H1 (cell line): Measurements from ENCODE around the gene POLDIP2. TPM values are rescaled to one million over a fixed set of nuclear protein-coding genes. Genes with fewer than 3 reads are reported as not detected.
A peak's percentile ranks its signal among the peaks of the same experiment; 100 is the strongest.

Source experiments
- CTCF ChIA-PET: fragments of 300-600 bp; sonication (Branson Sonifier 250); formaldehyde crosslinking; loops from one replicate; lab custom pipeline; 2021; ENCODE audit not compliant: partially characterized antibody; lab: Charles Lee
- POLR2A ChIA-PET: fragments of 300-600 bp; sonication (Branson Sonifier 250); formaldehyde crosslinking; loops from one replicate; lab custom pipeline; 2021; ENCODE audit warnings: inconsistent platforms; ENCODE audit not compliant: partially characterized antibody; lab: Charles Lee
- DNase-seq, 2 experiments: peaks; one replicate each; pipeline versions ENCODE4 v3.0.0 to v3.0.0-alpha.2; 2010 to 2022; ENCODE audit warnings: low spot score in 2 of 2, low read depth in 1 of 2, mixed read lengths in 1 of 2
- FAIRE-seq: peaks from 2 replicates; lab custom pipeline; 2011; peaks lifted over from hg19 to GRCh38; lab: Jason Lieb, UNC
- H2AFZ ChIP-seq: 2 replicates; pipeline ENCODE4 v1.8.1; 2012; ENCODE audit warnings: low read length, inconsistent platforms
- H2AK5ac ChIP-seq: 2 replicates; pipeline ENCODE4 v1.6.1; 2013; ENCODE audit warnings: low read depth, low read length
- H2BK120ac ChIP-seq: replicated peaks from 2 replicates; pipeline ENCODE3; 2013; ENCODE audit warnings: low read depth, low read length, inconsistent platforms
- H2BK12ac ChIP-seq: 2 replicates; pipeline ENCODE4 v1.6.1; 2013; ENCODE audit warnings: low read depth, low read length
- H2BK15ac ChIP-seq: 2 replicates; pipeline ENCODE4 v1.6.1; 2013; ENCODE audit warnings: low read length
- H2BK20ac ChIP-seq: 2 replicates; pipeline ENCODE4 v1.6.1; 2013; ENCODE audit warnings: low read length
- H2BK5ac ChIP-seq: 2 replicates; pipeline ENCODE4 v1.6.1; 2013; ENCODE audit warnings: low read depth, low read length
- H3K14ac ChIP-seq: 2 replicates; pipeline ENCODE4 v1.6.1; 2013; ENCODE audit warnings: inconsistent platforms; ENCODE audit not compliant: insufficient read length
- H3K18ac ChIP-seq: 2 replicates; pipeline ENCODE4 v1.6.1; 2013; ENCODE audit warnings: low read length; ENCODE audit errors: extremely low read depth
- H3K23ac ChIP-seq: 2 replicates; pipeline ENCODE4 v1.6.1; 2013; ENCODE audit warnings: inconsistent platforms; ENCODE audit not compliant: insufficient read length
- H3K23me2 ChIP-seq: 2 replicates; pipeline ENCODE4 v1.6.1; 2013; ENCODE audit warnings: low read depth, low read length
- H3K27ac ChIP-seq: 2 replicates; pipeline ENCODE4 v1.6.1; 2011; ENCODE audit warnings: low read depth, low read length, inconsistent platforms
- H3K27me3 ChIP-seq, 4 experiments: replicated peaks in 1 of 4; 1 replicate in 1 of 4; 2 replicates in 3 of 4; pipeline versions ENCODE4 v1.6.1 to v1.8.1; 2011 to 2013; ENCODE audit warnings: low read length in 3 of 4, mild to moderate bottlenecking in 3 of 4, inconsistent platforms in 2 of 4, mixed read lengths in 2 of 4, moderate library complexity in 1 of 4; ENCODE audit not compliant: control insufficient read depth in 3 of 4, insufficient read depth in 3 of 4; ENCODE audit errors: extremely low read depth in 1 of 4
- H3K36me3 ChIP-seq, 4 experiments: 2 replicates each; pipeline versions ENCODE4 v1.6.1 to v1.8.1; 2011 to 2013; ENCODE audit warnings: mild to moderate bottlenecking in 4 of 4, low read length in 3 of 4, moderate library complexity in 2 of 4, control low read depth in 1 of 4, inconsistent platforms in 1 of 4; ENCODE audit not compliant: insufficient read depth in 4 of 4, control insufficient read depth in 2 of 4
- H3K4ac ChIP-seq: replicated peaks from 2 replicates; pipeline ENCODE3; 2013; ENCODE audit warnings: low read length, low read depth, mixed read lengths, inconsistent platforms; ENCODE audit not compliant: insufficient read length
- H3K4me1 ChIP-seq, 4 experiments: replicated peaks in 1 of 4; 1 replicate in 1 of 4; 2 replicates in 3 of 4; pipeline versions ENCODE4 v1.6.1 to v1.8.1; 2011 to 2013; ENCODE audit warnings: low read length in 3 of 4, inconsistent platforms in 2 of 4, mixed read lengths in 1 of 4; ENCODE audit not compliant: insufficient read depth in 4 of 4, control insufficient read depth in 3 of 4
- H3K4me2 ChIP-seq, 2 experiments: 2 replicates each; pipeline versions ENCODE4 v1.6.1 to v1.8.1; 2011 to 2013; ENCODE audit warnings: low read depth in 2 of 2, low read length in 2 of 2, control low read depth in 1 of 2, inconsistent platforms in 1 of 2, mild to moderate bottlenecking in 1 of 2; ENCODE audit not compliant: insufficient read depth in 1 of 2
- H3K4me3 ChIP-seq, 4 experiments: fragments of 200-600, 300-600 bp in 1 of 4; sonication (generic), shearing (Covaris generic), sonication (Bioruptor Twin) in 1 of 4; 2 replicates each; pipeline versions ENCODE4 v1.5.1 to v1.8.1; 2011 to 2016; ENCODE audit warnings: low read length in 4 of 4, low read depth in 3 of 4, control low read depth in 2 of 4, inconsistent platforms in 2 of 4, mild to moderate bottlenecking in 2 of 4, mixed read lengths in 1 of 4, moderate library complexity in 1 of 4; ENCODE audit not compliant: insufficient read depth in 2 of 4; ENCODE audit errors: extremely low read depth in 1 of 4
- H3K56ac ChIP-seq: replicated peaks from 2 replicates; pipeline ENCODE3; 2013; ENCODE audit warnings: low read depth, mild to moderate bottlenecking, mixed read lengths, low read length, inconsistent platforms; ENCODE audit not compliant: insufficient read length
- H3K79me1 ChIP-seq: 2 replicates; pipeline ENCODE4 v1.6.1; 2013; ENCODE audit warnings: low read depth, low read length, control low read depth
- H3K79me2 ChIP-seq, 2 experiments: 2 replicates each; pipeline versions ENCODE4 v1.6.1 to v1.8.1; 2012 to 2013; ENCODE audit warnings: low read length in 2 of 2, mild to moderate bottlenecking in 2 of 2, inconsistent platforms in 1 of 2; ENCODE audit not compliant: insufficient read depth in 2 of 2, control insufficient read depth in 1 of 2
- H3K9ac ChIP-seq, 4 experiments: replicated peaks in 1 of 4; 1 replicate in 1 of 4; 2 replicates in 3 of 4; pipeline versions ENCODE4 v1.6.1 to v1.8.1; 2011 to 2013; ENCODE audit warnings: low read depth in 3 of 4, low read length in 3 of 4, control low read depth in 2 of 4, mild to moderate bottlenecking in 2 of 4, moderate library complexity in 2 of 4, inconsistent platforms in 1 of 4; ENCODE audit errors: extremely low read depth in 1 of 4
- H3K9me3 ChIP-seq, 2 experiments: 2 replicates each; pipeline versions ENCODE4 v1.6.1 to v1.8.1; 2012 to 2013; ENCODE audit warnings: mild to moderate bottlenecking in 2 of 2, moderate library complexity in 2 of 2, control low read depth in 1 of 2, inconsistent platforms in 1 of 2, low read depth in 1 of 2, low read length in 1 of 2, mixed read lengths in 1 of 2; ENCODE audit not compliant: insufficient read depth in 2 of 2
- H4K20me1 ChIP-seq, 2 experiments: replicated peaks in 1 of 2; 2 replicates each; pipeline versions ENCODE3 to v1.8.1; 2011 to 2013; ENCODE audit warnings: inconsistent platforms in 2 of 2, low read length in 2 of 2, mild to moderate bottlenecking in 1 of 2; ENCODE audit not compliant: insufficient read depth in 2 of 2, control insufficient read depth in 1 of 2
- H4K5ac ChIP-seq: 2 replicates; pipeline ENCODE4 v1.6.1; 2013; ENCODE audit warnings: low read length, low read depth, mixed read lengths, inconsistent platforms; ENCODE audit not compliant: insufficient read length
- H4K8ac ChIP-seq: 2 replicates; pipeline ENCODE4 v1.8.0; 2013; ENCODE audit warnings: mild to moderate bottlenecking, moderate library complexity, low read length, inconsistent platforms; ENCODE audit not compliant: insufficient read depth; ENCODE audit errors: extremely low read depth
- H4K91ac ChIP-seq: replicated peaks from 2 replicates; pipeline ENCODE3; 2013; ENCODE audit warnings: low read length, mixed read lengths, inconsistent platforms; ENCODE audit not compliant: insufficient read length
- E2F6 ChIP-seq: IDR thresholded peaks from 2 replicates; pipeline ENCODE4 v1.6.1; 2012; ENCODE audit warnings: inconsistent platforms
- EZH2 ChIP-seq: fragments of 200-600 bp; sonication (generic); IDR thresholded peaks from 2 replicates; pipeline ENCODE4 v1.7.1; 2012; ENCODE audit warnings: low read depth, mild to moderate bottlenecking, moderate library complexity, low read length, inconsistent platforms; ENCODE audit not compliant: severe bottlenecking
- KDM1A ChIP-seq: fragments of 200-600, 300-600 bp; sonication (generic); IDR thresholded peaks from 2 replicates; pipeline ENCODE4 v1.7.1; 2016; ENCODE audit warnings: mild to moderate bottlenecking, low read length, borderline replicate concordance
- KDM4A ChIP-seq: IDR thresholded peaks from one replicate; pipeline ENCODE4 v1.7.1; 2012; ENCODE audit warnings: low read depth, mild to moderate bottlenecking, moderate library complexity, low read length, inconsistent platforms; ENCODE audit not compliant: severe bottlenecking
- SUZ12 ChIP-seq: fragments of 200-600 bp; sonication (generic); IDR thresholded peaks from 2 replicates; pipeline ENCODE4 v1.6.1; 2012; ENCODE audit warnings: mild to moderate bottlenecking, inconsistent platforms, low read length, moderate library complexity, mixed read lengths
- TEAD4 ChIP-seq: IDR thresholded peaks from 2 replicates; pipeline ENCODE4 v1.6.1; 2012; ENCODE audit warnings: low read depth, low read length, inconsistent platforms, mixed read lengths
- WGBS, 2 experiments: shearing (Covaris generic) in 1 of 2; methylation state at CpG; one replicate each; pipeline versions ENCODE4 v1.1.6 to v1.1.7; 2013 to 2015; ENCODE audit warnings: low lambda C conversion rate in 2 of 2, mixed read lengths in 2 of 2, inconsistent platforms in 1 of 2, low coverage in 1 of 2, missing lambda C conversion rate in 1 of 2; ENCODE audit not compliant: insufficient replicate concordance in 2 of 2, insufficient coverage in 1 of 2, insufficient read length in 1 of 2; ENCODE audit errors: extremely low coverage in 1 of 2, missing lambda C conversion rate in 1 of 2; 5-methylcytosine and 5-hydroxymethylcytosine counted together
- polyA plus RNA-seq, 7 experiments: library from polyadenylated mRNA; depleted of rRNA in 3 of 7; stranded (reverse) in 5 of 7; unstranded in 2 of 7; fragments of >200 nt in 5 of 7; fragments of 200-250 nt in 2 of 7; gene quantifications; 1 replicate in 5 of 7; 2 replicates in 1 of 7; 4 replicates in 1 of 7; pipeline versions ENCODE4 v1.2.1 to v1.2.3, GENCODE V29; 2011 to 2013; ENCODE audit warnings: missing spikeins in 2 of 7, mixed read lengths in 2 of 7
- total RNA-seq: library from RNA; stranded (reverse); fragmentation: NEBNext Ultra II Directional; extraction: Animal tissue kit (Norgen Biotek cat#: 25700); gene quantifications from 2 replicates; pipeline ENCODE4 v1.2.1, GENCODE V29; 2021
- TF ChIP-seq, protein P1 (sequence below): IDR thresholded peaks from 2 replicates; pipeline ENCODE4 v1.6.1; 2012; ENCODE audit warnings: inconsistent platforms

Gene POLDIP2
- total and polyA plus RNA-seq, 2 of the 8 experiments (the other 6 are each of a cell fraction or from before 2014, with no cell fraction given) = 74.0 to 76.1 TPM

GRCh38 chr17:28372203-28372944 is 15.0 kb upstream of the POLDIP2 start:
- peaks cover 9 to 19% (median 19%) of the 10 kb centered on the region in 4 experiments for H3K27me3 ChIP-seq
- peak overlapping the region; percentile 56 to 79 (median 74) for H3K4me3 ChIP-seq
- no peak overlapping the region for H2BK12ac ChIP-seq
- H4K20me1 ChIP-seq = peaks cover 2 to 12% of the 10 kb centered on the region in 2 experiments
- H3K79me2 ChIP-seq = no peaks in the 10 kb centered on the region
- H3K56ac ChIP-seq = no peak overlapping the region
- FAIRE-seq (no peak), DNase-seq (no peak)
- H3K9ac ChIP-seq = no peak overlapping the region; a peak in 1 of 7 replicates
- peak overlapping the region; percentile 14 for H3K4ac ChIP-seq
- H4K8ac ChIP-seq = peak overlapping the region; percentile 83
- TF ChIP-seq E2F6 = peak; percentile 61; the same call in 1 of the 2 replicates
- no peak for TF ChIP-seq TEAD4
- TF ChIP-seq, protein P1, sequence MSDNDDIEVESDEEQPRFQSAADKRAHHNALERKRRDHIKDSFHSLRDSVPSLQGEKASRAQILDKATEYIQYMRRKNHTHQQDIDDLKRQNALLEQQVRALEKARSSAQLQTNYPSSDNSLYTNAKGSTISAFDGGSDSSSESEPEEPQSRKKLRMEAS = peak; percentile 65
- peak; percentile 38 for TF ChIP-seq EZH2
- TF ChIP-seq SUZ12 = peak; percentile 48; the same call in 1 of the 2 replicates
- peak; percentile 44 for TF ChIP-seq KDM4A
- TF ChIP-seq KDM1A = no peak
- no peak overlapping the region; the same call in 1 of the 2 replicates for H3K18ac ChIP-seq
- H3K23me2 ChIP-seq = peaks cover 16% of the 10 kb centered on the region; the same call in 1 of the 2 replicates
- peak overlapping the region; percentile 39; the same call in 1 of the 2 replicates for H2AK5ac ChIP-seq
- H3K9me3 ChIP-seq = no peaks in the 10 kb centered on the region
- POLR2A ChIA-PET = interaction anchor here (0.7 to 12.7 kb wide), 5 partner anchors 9 to 125 kb away, joined by 3 to 103 read pairs (median 4); partner anchors contain the start of genes POLDIP2 and SLC13A2
- no peaks in the 10 kb centered on the region for H3K36me3 ChIP-seq
- no peak overlapping the region for H2AFZ ChIP-seq
- no peak overlapping the region for H2BK15ac ChIP-seq
- no peak overlapping the region for H2BK120ac ChIP-seq
- H3K79me1 ChIP-seq = no peaks in the 10 kb centered on the region; the same call in 1 of the 2 replicates
- H3K27ac ChIP-seq = no peak overlapping the region
- peaks cover 3 to 16% (median 9%) of the 10 kb centered on the region in 4 experiments; a peak in 6 of 7 replicates for H3K4me1 ChIP-seq
- H3K14ac ChIP-seq = no peak overlapping the region
- H2BK5ac ChIP-seq = no peak overlapping the region
- CTCF ChIA-PET = interaction anchor here (2.3 to 4.6 kb wide), 2 partner anchors 8 to 15 kb away, joined by 7 to 20 read pairs; partner anchors contain the start of gene POLDIP2
- 13% methylated on average over 35 of the region's 53 CpGs; no CpG with 5 or more reads in 1 of the 2 experiments for WGBS, 2 experiments
- H2BK20ac ChIP-seq = no peak overlapping the region
- no peak overlapping the region for H3K23ac ChIP-seq
- no peak overlapping the region for H4K91ac ChIP-seq
- H3K4me2 ChIP-seq = peak overlapping the region; percentile 76 to 89
- H4K5ac ChIP-seq = no peak overlapping the region
